ENCODE measurements around the gene DNAH11.
"Not testable (repeated sequence)": the region's sequence is repeated elsewhere in the genome, so short reads cannot be mapped to it uniquely, and the experiment has no call there.

The DNAH11 gene

DNA sequence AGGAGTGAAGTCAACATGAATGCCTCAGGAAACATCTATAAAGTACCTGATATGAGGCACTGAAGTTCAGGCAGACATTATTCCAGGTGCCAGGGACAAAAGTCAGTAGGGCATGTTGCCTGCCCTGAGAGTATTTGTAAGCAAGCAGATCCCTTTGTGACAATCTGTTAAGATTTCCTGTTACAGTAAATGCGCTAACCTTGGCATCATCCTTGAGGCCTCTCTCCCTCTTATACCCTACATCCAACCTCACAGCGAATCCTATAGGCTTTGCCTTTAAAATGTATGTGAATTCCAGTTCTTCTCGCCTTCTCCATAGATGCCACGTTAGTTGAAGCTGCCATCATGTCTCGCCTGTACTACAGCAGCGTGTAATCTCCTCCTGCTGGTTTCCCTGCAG is 165.3 kb downstream of the DNAH11 start:
- no peak for DNase-seq (ENCODE audit: low read depth in 4 of 4, low spot score in 1 of 4)

- DNase-seq (ENCODE audit: low read depth in 4 of 4, low spot score in 1 of 4) = no peak
Measured at GRCh38 chr7:21717323-21717722, 174.5 kb downstream of the DNAH11 start.

GRCh38 chr7:21718391-21718790 is 175.6 kb downstream of the DNAH11 start:
- DNase-seq (ENCODE audit: low read depth in 4 of 4, low spot score in 1 of 4) = no peak

- DNase-seq (ENCODE audit: low read depth in 4 of 4, low spot score in 1 of 4) = no peak
Measured at GRCh38 chr7:21719846-21720245, 177.0 kb downstream of the DNAH11 start.

DNA sequence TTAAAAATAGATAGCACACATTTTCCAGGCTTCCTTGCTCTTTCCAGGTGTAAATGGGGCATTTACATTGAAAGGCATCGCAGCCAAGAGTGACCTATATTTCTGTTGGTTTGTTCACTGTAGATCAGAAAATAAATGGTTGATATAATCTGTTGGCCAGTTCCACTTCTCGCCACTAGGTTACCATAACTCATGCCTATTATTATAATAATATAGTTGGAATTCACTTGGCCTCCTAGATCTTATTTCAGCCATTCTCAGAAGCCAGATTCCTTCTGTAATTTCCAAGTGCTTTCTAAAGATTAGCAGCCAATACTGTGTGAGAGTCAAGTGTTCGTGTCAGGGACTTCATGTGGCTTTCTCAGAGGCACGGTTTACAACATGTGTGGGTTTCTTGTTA is 179.5 kb downstream of the DNAH11 start:
- no peak for DNase-seq (ENCODE audit: low read depth in 4 of 4, low spot score in 1 of 4)

GRCh38 chr7:21724562-21724961 is 181.7 kb downstream of the DNAH11 start:
- DNase-seq (ENCODE audit: low read depth in 4 of 4, low spot score in 1 of 4) = no peak

- DNase-seq (ENCODE audit: low read depth in 4 of 4, low spot score in 1 of 4) = no peak
Measured at GRCh38 chr7:21730399-21730798, 187.6 kb downstream of the DNAH11 start.

DNA sequence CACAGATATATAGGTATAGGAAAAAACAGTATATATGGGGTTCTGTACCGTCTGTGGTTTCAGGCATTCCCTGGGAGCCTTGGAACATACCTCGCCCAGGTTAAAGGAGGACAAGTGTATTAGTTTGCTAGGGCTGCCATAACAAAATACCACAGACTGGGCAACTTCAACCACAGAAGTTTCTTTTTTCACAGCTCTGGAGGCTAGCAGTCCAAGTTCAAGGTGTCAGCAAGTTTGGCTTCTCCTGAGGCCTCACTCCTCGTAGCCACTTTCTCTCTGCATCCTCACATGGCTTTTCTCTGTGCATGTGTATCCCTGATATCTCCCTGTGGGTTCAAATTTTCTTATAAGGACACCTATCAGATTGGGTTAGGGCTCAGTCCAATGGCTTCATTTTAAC is 189.1 kb downstream of the DNAH11 start:
- no peak for DNase-seq (ENCODE audit: low read depth in 4 of 4, low spot score in 1 of 4)

- not testable (repeated sequence) for DNase-seq (ENCODE audit: low read depth in 4 of 4, low spot score in 1 of 4)
Measured at GRCh38 chr7:21732956-21733355, 190.1 kb downstream of the DNAH11 start.

DNA sequence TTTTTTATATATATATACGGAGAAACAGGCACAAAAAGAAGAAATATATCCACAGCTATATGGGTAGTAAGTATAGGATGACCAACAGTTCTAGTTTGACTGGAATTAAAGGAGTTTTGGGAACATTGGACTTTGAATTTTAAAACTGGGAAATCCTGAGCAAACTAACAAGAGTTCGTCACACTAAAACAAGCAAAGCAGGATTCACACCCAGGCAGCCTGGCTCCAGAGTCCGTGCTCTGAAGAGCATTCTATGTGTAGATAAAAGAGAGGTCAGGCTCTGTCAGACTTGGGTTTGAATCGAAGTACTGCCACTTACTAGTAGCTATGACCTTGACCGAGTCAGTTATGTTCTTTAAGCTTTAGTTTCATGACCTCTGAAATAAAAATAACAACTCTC is 191.0 kb downstream of the DNAH11 start:
- no peak for DNase-seq (ENCODE audit: low read depth in 4 of 4, low spot score in 1 of 4)

DNA sequence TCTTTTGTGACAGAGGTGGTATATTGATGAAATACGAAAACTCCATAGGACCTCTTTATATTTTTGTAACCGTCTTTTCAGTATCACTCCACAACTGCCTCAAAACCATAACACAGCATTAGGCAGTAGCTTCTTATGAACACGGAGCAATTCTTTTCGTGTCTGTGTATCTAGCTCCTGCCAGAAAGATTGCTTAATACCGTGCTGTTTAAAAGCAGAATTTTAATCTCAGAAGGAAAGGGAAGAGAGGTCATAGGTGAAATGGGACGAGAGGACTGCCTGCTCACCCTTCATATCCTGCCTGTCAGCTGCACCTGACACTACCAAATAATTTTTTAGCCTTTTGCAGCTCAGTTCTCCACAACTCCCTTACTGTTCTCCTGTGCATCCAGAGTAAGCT is 200.7 kb downstream of the DNAH11 start:
- no peak for DNase-seq (ENCODE audit: low read depth in 4 of 4, low spot score in 1 of 4)

DNA sequence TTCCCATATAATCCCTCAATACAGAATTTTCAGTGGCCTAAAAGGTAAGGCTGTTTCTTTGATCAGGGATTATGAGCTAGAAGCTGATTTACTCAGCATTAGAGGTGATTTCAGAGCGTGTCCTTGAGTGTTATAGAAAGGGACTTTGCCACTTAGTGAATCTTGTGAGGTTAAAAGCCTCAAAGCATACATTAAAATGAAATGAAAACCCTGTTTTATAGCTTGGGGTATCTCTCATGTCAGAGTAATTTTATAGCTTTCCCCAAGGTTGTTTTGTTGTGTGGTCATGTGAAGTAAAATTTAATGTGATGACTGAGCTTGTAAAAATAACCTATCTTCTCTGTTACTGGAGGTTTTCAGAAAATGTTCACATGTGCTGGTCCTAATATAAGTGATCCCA is 204.1 kb downstream of the DNAH11 start:
- DNase-seq (ENCODE audit: low read depth in 4 of 4, low spot score in 1 of 4) = no peak

DNA sequence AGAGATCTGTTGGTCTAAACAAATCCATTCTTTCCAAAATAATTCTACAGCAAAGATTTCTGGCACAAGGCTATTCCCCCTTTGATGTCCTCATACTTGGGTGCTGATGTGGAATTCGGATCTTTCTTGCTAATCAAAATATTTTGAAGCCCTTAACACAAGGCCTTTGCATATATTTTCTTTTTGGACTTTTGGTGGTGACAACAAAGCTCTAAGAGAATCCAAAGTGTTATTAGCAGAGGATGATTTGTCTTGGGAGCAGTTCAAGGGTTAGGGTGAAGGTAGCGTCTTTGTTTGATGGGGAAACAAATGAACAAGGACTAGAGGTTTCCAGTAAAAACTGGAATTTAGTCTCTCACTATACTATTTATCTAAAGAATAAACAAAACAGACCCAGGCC is 205.0 kb downstream of the DNAH11 start:
- DNase-seq (ENCODE audit: low read depth in 4 of 4, low spot score in 1 of 4) = no peak

DNA sequence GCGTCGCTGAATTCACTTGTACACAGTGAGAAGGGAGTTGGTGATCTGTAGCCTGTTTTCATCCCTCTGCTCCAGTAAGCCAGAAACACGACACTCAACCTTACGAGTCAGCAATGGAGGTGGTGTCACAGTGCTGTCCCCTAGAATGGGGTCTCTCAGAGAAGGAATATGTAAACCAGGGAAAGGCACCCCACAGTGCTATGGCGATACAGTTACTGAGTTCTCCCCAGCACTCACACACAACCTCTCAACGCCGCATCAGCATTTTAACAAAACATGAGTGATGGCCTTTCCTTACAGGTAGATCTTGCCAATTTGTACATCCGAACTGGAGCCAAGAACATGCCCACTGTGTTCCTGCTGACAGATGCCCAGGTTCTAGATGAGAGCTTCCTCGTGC is 206.5 kb downstream of the DNAH11 start:
- no peak for DNase-seq (ENCODE audit: low read depth in 4 of 4, low spot score in 1 of 4)

GRCh38 chr7:21753071-21753470 is 210.2 kb downstream of the DNAH11 start:
- DNase-seq (ENCODE audit: low read depth in 4 of 4, low spot score in 1 of 4) = no peak

GRCh38 chr7:21754963-21755362 is 212.1 kb downstream of the DNAH11 start:
- DNase-seq (ENCODE audit: low read depth in 4 of 4, low spot score in 1 of 4) = no peak

DNA sequence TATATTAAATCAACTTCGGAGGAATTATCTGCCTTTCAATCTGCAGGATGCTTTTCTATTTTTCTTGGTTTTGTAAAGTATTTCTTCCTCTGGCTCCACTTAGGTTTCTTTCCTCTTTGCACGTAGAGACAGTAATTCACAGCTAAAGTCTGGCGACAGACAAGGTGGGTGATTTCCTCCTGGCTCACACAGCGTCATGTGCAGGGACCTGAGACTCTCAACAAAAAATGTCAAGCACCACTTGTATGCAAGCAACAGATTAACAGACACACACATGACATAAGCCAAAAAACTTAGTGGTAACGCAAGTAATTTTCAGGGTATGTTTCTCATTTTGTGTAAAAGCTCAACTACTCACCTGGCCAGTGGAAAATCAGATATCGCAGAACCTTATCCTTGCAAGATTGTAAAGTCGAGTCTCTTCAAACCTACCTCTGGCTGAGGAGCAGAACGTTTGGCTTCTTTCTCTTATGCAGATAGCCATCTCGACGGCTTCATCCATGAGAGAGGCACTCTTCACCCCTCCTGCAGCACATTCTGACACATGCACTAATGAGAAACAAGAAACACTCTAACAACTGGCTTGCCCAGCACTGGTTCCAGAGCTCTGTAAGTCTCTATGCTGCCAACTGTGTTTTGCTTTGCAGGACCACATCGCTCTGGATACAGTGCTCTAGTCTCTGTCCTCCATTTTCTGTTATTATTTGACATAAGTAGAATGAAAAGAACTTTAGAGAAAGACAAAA is 214.9 kb downstream of the DNAH11 start:
- no peak for DNase-seq (ENCODE audit: low read depth in 4 of 4, low spot score in 1 of 4)

DNA sequence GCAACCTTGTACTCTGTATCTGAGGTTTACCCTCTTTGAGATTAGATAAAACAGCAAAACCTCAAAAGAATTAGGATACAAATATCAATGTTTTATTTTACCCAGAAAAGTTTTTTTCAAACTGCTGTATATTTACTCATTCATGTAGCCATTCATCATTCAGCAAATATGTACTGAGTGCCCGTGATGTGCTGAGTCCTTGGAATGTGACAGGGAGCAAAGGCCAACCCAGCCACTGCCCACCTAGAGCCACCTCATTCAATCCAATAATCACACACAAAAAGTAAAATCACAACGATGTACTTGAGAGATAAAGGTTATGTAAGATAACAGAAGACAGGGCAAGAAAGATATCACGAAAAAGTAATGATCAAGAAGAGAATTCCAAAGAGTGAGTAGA is 215.4 kb downstream of the DNAH11 start:
- DNase-seq (ENCODE audit: low read depth in 4 of 4, low spot score in 1 of 4) = no peak

- no peak for DNase-seq (ENCODE audit: low read depth in 4 of 4, low spot score in 1 of 4)
Measured at GRCh38 chr7:21762469-21762868, 219.6 kb downstream of the DNAH11 start.

GRCh38 chr7:21763818-21764217 is 221.0 kb downstream of the DNAH11 start:
- DNase-seq (ENCODE audit: low read depth in 4 of 4, low spot score in 1 of 4) = no peak

GRCh38 chr7:21766218-21766617 is 223.4 kb downstream of the DNAH11 start:
- DNase-seq (ENCODE audit: low read depth in 4 of 4, low spot score in 1 of 4) = no peak

GRCh38 chr7:21767300-21767900 is 224.6 kb downstream of the DNAH11 start:
- peak in 1 of 4 experiments; percentile 7 for DNase-seq (ENCODE audit: low read depth in 4 of 4, low spot score in 1 of 4)

DNA sequence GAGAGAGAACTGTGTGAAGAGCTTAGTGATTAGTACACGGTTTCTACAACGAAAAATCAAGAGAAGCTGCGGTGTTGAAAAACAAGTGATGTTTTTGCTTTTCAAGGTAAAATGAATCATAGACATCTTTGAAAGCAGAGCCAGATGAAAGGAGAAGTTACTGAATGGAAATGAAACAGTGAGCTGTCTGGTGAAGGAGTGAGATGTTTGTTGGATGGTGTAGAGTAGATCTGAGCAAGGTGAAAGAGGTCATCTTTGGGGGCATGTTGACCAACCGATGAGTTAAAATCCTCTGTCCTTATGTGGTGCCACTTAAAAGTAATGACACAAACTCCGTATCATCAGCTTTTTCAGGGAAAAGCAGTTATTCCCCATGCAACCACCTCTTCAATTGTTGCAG is 225.4 kb downstream of the DNAH11 start:
- no peak for DNase-seq (ENCODE audit: low read depth in 4 of 4, low spot score in 1 of 4)
